ENCODE data around the gene HIF3A. TPM values are rescaled to one million over a fixed set of nuclear protein-coding genes. Genes with fewer than 3 reads are reported as not detected.

The HIF3A gene
- total and polyA plus RNA-seq, 12 donors, result 2.7 to 69.0 (median 24.0) TPM

DNA sequence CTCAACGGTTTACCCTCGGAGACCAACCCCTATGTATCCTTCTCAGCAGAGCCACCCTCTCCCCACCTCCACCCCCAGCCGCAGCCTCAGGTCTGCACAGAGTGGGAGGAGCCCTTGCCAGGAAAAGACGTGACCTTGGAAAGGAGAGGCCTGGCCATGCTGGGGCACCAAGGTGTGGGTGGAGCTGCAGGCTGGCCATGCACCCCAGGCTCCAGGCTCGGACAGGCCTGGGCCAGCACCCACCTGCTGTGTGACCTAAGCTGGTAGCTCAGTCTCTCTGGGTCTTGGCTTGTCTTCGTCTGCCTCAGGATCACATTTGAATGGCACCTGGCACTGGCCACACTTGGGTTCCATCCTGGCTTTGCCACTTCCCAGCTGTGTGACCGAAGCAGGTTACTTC, 87.0 kb downstream of the HIF3A start:
- 76 to 93% (median 78%) methylated on average over 6 to 7 of the region's 7 CpGs for WGBS, 4 donors
- Histone ChIP-seq H3K4me3 (no peak overlapping the region), H3K36me3 (replicated peaks in 1 of 2) (peaks cover 0 to 86% of the 10 kb centered on the region in 2 donors), H3K27me3 (no peaks in the 10 kb centered on the region), H3K27ac (no peak overlapping the region), H3K9me3 (replicated peaks in 1 of 3) (no peaks in the 10 kb centered on the region), H3K4me1 (replicated peaks in 1 of 2) (peaks cover 0 to 33% of the 10 kb centered on the region in 2 donors)
- peak in 4 of 7 donors; percentile 22 to 51 (median 26) for DNase-seq
- intact Hi-C loops (cut with DNase I), result loop anchor here in 1 of 2 donors (10.0 kb wide), 1 partner anchor 99 kb away; no protein-coding TSS in a partner anchor
- TF ChIP-seq, protein P1, sequence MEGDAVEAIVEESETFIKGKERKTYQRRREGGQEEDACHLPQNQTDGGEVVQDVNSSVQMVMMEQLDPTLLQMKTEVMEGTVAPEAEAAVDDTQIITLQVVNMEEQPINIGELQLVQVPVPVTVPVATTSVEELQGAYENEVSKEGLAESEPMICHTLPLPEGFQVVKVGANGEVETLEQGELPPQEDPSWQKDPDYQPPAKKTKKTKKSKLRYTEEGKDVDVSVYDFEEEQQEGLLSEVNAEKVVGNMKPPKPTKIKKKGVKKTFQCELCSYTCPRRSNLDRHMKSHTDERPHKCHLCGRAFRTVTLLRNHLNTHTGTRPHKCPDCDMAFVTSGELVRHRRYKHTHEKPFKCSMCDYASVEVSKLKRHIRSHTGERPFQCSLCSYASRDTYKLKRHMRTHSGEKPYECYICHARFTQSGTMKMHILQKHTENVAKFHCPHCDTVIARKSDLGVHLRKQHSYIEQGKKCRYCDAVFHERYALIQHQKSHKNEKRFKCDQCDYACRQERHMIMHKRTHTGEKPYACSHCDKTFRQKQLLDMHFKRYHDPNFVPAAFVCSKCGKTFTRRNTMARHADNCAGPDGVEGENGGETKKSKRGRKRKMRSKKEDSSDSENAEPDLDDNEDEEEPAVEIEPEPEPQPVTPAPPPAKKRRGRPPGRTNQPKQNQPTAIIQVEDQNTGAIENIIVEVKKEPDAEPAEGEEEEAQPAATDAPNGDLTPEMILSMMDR (IDR thresholded peaks at IDR 0.05), result no peak
- TF ChIP-seq POLR2A (IDR thresholded peaks at IDR 0.05), result no peak

DNA sequence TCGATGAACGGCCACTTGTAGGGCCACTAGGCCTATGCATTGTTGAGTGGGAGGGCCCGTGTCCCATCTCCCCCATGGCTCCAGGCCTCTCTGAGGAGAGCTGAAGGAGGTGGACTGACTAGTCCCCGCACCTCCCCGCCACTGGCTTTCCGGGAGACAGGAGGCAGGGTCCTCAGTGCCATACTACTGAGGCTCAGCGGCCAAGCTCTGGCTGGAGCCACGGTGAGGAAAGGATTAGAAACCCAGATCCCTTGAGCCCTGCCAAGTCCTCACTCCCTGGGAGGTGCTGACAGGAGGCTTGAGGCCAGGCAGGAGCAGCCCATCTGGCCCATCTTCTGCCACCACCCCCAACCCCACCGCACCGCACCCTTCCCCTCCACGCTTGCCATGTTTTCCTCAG, 87.6 kb downstream of the HIF3A start:
- Histone ChIP-seq H3K4me3 (no peak overlapping the region), H3K36me3 (replicated peaks in 1 of 2) (peaks cover 0 to 83% of the 10 kb centered on the region in 2 donors), H3K9me3 (replicated peaks in 1 of 3) (no peaks in the 10 kb centered on the region), H3K4me1 (replicated peaks in 1 of 2) (peaks cover 0 to 27% of the 10 kb centered on the region in 2 donors), H3K27me3 (no peaks in the 10 kb centered on the region), H3K27ac (no peak overlapping the region)
- intact Hi-C loops (cut with DNase I), result loop anchor here in 1 of 2 donors (10.0 kb wide), 1 partner anchor 100 kb away; no protein-coding TSS in a partner anchor
- DNase-seq, result peak in 4 of 7 donors; percentile 12 to 48 (median 18)
- TF ChIP-seq POLR2A (IDR thresholded peaks at IDR 0.05), result no peak
- TF ChIP-seq, protein P1 (IDR thresholded peaks at IDR 0.05), result no peak
- 91 to 96% (median 94%) methylated on average over 6 to 11 of the region's 11 CpGs for WGBS, 4 donors

DNA sequence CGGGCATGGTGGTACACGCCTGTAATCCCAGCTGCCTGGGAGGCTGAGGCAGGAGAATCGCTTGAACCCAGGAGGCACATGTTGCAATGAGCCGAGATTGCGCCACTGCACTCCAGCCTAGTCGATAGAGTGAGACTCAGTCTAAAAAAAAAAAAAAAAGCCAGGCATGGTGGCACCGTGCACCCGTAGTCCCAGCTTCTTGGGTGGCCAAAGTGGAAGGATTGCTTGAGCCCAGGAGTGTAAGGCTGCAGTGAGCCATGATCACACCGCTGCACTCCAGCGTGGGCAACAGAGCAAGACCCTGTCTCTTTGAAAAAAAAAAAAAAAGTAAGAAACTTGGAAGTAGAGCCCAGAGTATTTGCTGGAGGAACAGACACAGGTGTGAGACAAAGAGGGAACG, 88.8 kb downstream of the HIF3A start:
- no peaks in the 10 kb centered on the region for H3K9me3 ChIP-seq (replicated peaks in 1 of 3)
- H3K4me3 ChIP-seq, result no peak overlapping the region
- no peak for TF ChIP-seq POLR2A (IDR thresholded peaks at IDR 0.05)
- TF ChIP-seq, protein P1 (IDR thresholded peaks at IDR 0.05), result no peak
- peaks cover 0 to 18% of the 10 kb centered on the region in 2 donors for H3K4me1 ChIP-seq (replicated peaks in 1 of 2)
- 87 to 94% (median 90%) methylated on average over 11 of the region's 11 CpGs for WGBS, 4 donors
- H3K27me3 ChIP-seq, result no peaks in the 10 kb centered on the region
- peaks cover 0 to 81% of the 10 kb centered on the region in 2 donors for H3K36me3 ChIP-seq (replicated peaks in 1 of 2)
- intact Hi-C loops (cut with DNase I), result loop anchor here in 1 of 2 donors (10.0 kb wide), 1 partner anchor 101 kb away; no protein-coding TSS in a partner anchor
- peak in 4 of 7 donors; percentile 3 to 22 (median 8) for DNase-seq
- H3K27ac ChIP-seq, result no peak overlapping the region

GRCh38 chr19:46386151-46386550, 89.3 kb downstream of the HIF3A start:
- intact Hi-C loops (cut with DNase I), result loop anchor here in 1 of 2 donors (10.0 kb wide), 1 partner anchor 101 kb away; no protein-coding TSS in a partner anchor
- DNase-seq, result peak in 3 of 7 donors; percentile 8 to 17 (median 13)
- peaks cover 0 to 82% of the 10 kb centered on the region in 2 donors for H3K36me3 ChIP-seq (replicated peaks in 1 of 2)

More at GRCh38 chr19:46386151-46386550, 89.3 kb downstream of the HIF3A start:
- Histone ChIP-seq H3K27me3 (no peaks in the 10 kb centered on the region), H3K9me3 (replicated peaks in 1 of 3) (no peaks in the 10 kb centered on the region), H3K4me3 (no peak overlapping the region), H3K4me1 (replicated peaks in 1 of 2) (peaks cover 0 to 18% of the 10 kb centered on the region in 2 donors), H3K27ac (no peak overlapping the region)
- TF ChIP-seq, protein P1 (IDR thresholded peaks at IDR 0.05), result no peak
- WGBS, 4 donors, result 90 to 99% (median 94%) methylated on average over 9 to 10 of the region's 10 CpGs
